ENCODE data around the gene BUD13.
A peak's percentile ranks its signal among the peaks of the same experiment; 100 is the strongest.

Gene BUD13, protein sequence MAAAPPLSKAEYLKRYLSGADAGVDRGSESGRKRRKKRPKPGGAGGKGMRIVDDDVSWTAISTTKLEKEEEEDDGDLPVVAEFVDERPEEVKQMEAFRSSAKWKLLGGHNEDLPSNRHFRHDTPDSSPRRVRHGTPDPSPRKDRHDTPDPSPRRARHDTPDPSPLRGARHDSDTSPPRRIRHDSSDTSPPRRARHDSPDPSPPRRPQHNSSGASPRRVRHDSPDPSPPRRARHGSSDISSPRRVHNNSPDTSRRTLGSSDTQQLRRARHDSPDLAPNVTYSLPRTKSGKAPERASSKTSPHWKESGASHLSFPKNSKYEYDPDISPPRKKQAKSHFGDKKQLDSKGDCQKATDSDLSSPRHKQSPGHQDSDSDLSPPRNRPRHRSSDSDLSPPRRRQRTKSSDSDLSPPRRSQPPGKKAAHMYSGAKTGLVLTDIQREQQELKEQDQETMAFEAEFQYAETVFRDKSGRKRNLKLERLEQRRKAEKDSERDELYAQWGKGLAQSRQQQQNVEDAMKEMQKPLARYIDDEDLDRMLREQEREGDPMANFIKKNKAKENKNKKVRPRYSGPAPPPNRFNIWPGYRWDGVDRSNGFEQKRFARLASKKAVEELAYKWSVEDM

DNA sequence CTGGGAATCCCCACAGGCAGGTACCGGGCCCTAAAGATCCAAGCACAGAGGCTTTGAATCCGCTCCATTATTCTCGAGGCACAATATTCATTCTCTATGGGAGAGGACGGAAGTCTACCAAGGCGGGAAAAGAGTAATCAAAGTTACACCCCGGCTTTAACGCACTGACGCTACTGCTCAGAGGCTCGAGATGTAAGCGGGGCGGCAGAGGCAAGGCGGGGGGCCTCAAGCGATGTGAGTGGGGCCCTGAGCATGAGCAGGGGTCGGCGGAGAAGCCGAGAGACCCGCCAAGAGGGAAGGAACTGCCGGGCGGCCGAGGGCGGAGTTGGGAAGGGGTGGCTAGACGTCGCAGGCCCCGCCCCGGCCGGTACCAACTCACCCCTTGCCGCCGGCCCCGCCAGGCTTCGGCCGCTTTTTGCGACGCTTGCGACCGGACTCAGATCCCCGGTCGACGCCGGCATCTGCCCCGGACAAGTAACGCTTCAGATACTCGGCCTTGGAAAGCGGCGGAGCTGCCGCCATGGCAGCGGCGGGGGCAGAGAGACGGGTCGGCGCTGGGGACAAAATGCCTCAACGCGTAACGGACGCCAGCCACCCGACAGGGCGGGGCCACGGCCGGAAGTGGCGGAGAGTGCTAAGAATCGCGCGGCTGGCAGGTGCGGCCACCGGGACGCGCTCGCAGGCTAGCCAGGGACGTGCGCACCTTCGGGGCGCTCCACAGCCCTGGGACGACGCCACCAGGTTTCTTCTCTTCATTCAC is at the start of gene BUD13:
TSS of gene BUD13 (minus strand) at position 545 of the 760 bp plus-strand sequence. CDS start at position 522, 23 bp downstream.
- peak within 1 kb of the TSS; percentile 66 for H3K27ac ChIP-seq (ENCODE audit: low read length)
- H3K9ac ChIP-seq (ENCODE audit: low read length in 2 of 2), result peak within 1 kb of the TSS; percentile 89 to 91
- no peaks in the 10 kb centered on the region for H3K27me3 ChIP-seq (ENCODE audit: control insufficient read depth in 1 of 2, insufficient read depth in 2 of 2, low read length in 2 of 2)
- H3K36me3 ChIP-seq (ENCODE audit: control insufficient read depth in 2 of 2, insufficient read depth in 2 of 2, low read length in 2 of 2), result peaks cover 8 to 18% of the 10 kb centered on the region in 2 donors
- no peaks in the 10 kb centered on the region for H3K9me3 ChIP-seq (ENCODE audit: control insufficient read depth in 2 of 2, low read length in 2 of 2)
- H3K4me3 ChIP-seq (ENCODE audit: low read length in 2 of 2), result peak within 1 kb of the TSS; percentile 92 to 97
- H3K4me1 ChIP-seq (ENCODE audit: control insufficient read depth, insufficient read depth, low read length), result peaks cover 19% of the 10 kb centered on the region

DNA sequence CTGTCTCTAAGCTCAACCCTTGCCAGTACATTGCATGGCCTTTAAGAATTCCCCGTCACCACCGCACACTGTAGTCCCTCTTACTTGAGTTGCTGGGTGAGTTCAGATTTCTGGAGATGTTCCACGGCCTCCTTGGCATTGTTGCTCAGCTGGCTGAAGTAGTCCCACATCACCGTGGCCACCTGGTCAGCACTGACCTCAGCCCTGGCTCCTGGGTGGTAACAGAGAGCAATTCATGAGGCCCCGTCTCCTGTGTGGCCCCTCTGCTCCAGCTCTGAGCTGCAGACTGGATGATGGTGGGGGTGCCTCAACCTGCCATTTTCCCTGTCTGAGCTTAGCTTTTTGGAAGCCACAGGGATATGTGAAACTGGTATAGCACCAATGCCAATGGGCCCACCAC is 49.8 kb upstream of the BUD13 start:
- H3K27me3 ChIP-seq (ENCODE audit: control insufficient read depth in 1 of 2, insufficient read depth in 2 of 2, low read length in 2 of 2), result no peaks in the 10 kb centered on the region
- no peaks in the 10 kb centered on the region for H3K36me3 ChIP-seq (ENCODE audit: control insufficient read depth in 2 of 2, insufficient read depth in 2 of 2, low read length in 2 of 2)
- H3K9ac ChIP-seq (ENCODE audit: low read length in 2 of 2), result no peak overlapping the region
- H3K4me1 ChIP-seq (ENCODE audit: control insufficient read depth, insufficient read depth, low read length), result no peaks in the 10 kb centered on the region
- H3K4me3 ChIP-seq (ENCODE audit: low read length in 2 of 2), result no peak overlapping the region
- H3K27ac ChIP-seq (ENCODE audit: low read length), result no peak overlapping the region
- H3K9me3 ChIP-seq (ENCODE audit: control insufficient read depth in 2 of 2, low read length in 2 of 2), result no peaks in the 10 kb centered on the region

- Histone ChIP-seq H3K9me3 (ENCODE audit: control insufficient read depth in 2 of 2, low read length in 2 of 2) (no peaks in the 10 kb centered on the region), H3K27me3 (ENCODE audit: control insufficient read depth in 1 of 2, insufficient read depth in 2 of 2, low read length in 2 of 2) (no peaks in the 10 kb centered on the region), H3K27ac (ENCODE audit: low read length) (no peak overlapping the region), H3K9ac (ENCODE audit: low read length in 2 of 2) (no peak overlapping the region), H3K36me3 (ENCODE audit: control insufficient read depth in 2 of 2, insufficient read depth in 2 of 2, low read length in 2 of 2) (no peaks in the 10 kb centered on the region), H3K4me3 (ENCODE audit: low read length in 2 of 2) (no peak overlapping the region), H3K4me1 (ENCODE audit: control insufficient read depth, insufficient read depth, low read length) (no peaks in the 10 kb centered on the region)
Measured at GRCh38 chr11:116821050-116821918, 48.5 kb upstream of the BUD13 start.

DNA sequence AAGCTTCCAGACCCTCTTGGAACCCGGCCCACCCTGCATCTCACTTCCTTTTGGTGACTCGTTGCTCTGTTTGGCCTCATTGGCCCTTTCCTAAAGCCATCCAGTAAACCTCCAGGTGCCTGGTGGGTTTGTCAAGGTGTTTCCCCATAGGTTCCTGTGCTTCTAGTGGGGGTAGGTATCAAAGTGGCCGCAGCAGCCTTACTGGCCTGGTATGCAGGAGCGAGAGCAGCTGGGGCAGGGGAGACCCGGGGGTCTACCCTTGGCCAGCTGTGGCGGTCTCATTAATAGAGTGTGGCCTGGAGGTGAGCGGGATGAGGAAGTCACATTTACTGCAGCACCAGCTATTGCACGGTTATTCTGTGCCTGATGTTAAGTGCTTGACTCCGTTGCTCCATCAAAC is 46.3 kb upstream of the BUD13 start:
- no peaks in the 10 kb centered on the region for H3K27me3 ChIP-seq (ENCODE audit: control insufficient read depth in 1 of 2, insufficient read depth in 2 of 2, low read length in 2 of 2)
- no peaks in the 10 kb centered on the region for H3K9me3 ChIP-seq (ENCODE audit: control insufficient read depth in 2 of 2, low read length in 2 of 2)
- H3K36me3 ChIP-seq (ENCODE audit: control insufficient read depth in 2 of 2, insufficient read depth in 2 of 2, low read length in 2 of 2), result no peaks in the 10 kb centered on the region
- H3K4me3 ChIP-seq (ENCODE audit: low read length in 2 of 2), result no peak overlapping the region
- no peak overlapping the region for H3K9ac ChIP-seq (ENCODE audit: low read length in 2 of 2)
- no peak overlapping the region for H3K27ac ChIP-seq (ENCODE audit: low read length)
- no peaks in the 10 kb centered on the region for H3K4me1 ChIP-seq (ENCODE audit: control insufficient read depth, insufficient read depth, low read length)

DNA sequence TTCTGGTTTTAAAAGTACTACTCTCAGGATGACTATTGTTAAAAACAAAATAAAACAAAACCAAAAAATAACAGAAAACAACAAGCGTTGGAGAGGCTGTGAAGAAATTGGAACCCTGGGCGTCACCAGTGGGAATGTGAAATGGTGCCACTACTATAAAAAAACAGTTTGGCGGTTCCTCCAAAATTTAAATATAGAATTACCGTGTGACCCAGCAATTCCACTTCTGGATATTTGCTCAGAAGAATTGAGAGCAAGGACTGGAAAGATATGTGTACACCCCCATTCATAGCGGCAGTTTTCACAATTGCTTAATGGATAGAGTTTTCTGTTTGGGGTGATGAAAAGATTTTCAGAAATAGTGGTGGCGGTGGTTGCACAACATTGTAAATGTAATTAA is 41.7 kb upstream of the BUD13 start:
- Histone ChIP-seq H3K27ac (ENCODE audit: low read length) (no peak overlapping the region), H3K4me1 (ENCODE audit: control insufficient read depth, insufficient read depth, low read length) (no peaks in the 10 kb centered on the region), H3K9ac (ENCODE audit: low read length in 2 of 2) (no peak overlapping the region), H3K9me3 (ENCODE audit: control insufficient read depth in 2 of 2, low read length in 2 of 2) (no peaks in the 10 kb centered on the region), H3K27me3 (ENCODE audit: control insufficient read depth in 1 of 2, insufficient read depth in 2 of 2, low read length in 2 of 2) (no peaks in the 10 kb centered on the region), H3K4me3 (ENCODE audit: low read length in 2 of 2) (no peak overlapping the region), H3K36me3 (ENCODE audit: control insufficient read depth in 2 of 2, insufficient read depth in 2 of 2, low read length in 2 of 2) (no peaks in the 10 kb centered on the region)

DNA sequence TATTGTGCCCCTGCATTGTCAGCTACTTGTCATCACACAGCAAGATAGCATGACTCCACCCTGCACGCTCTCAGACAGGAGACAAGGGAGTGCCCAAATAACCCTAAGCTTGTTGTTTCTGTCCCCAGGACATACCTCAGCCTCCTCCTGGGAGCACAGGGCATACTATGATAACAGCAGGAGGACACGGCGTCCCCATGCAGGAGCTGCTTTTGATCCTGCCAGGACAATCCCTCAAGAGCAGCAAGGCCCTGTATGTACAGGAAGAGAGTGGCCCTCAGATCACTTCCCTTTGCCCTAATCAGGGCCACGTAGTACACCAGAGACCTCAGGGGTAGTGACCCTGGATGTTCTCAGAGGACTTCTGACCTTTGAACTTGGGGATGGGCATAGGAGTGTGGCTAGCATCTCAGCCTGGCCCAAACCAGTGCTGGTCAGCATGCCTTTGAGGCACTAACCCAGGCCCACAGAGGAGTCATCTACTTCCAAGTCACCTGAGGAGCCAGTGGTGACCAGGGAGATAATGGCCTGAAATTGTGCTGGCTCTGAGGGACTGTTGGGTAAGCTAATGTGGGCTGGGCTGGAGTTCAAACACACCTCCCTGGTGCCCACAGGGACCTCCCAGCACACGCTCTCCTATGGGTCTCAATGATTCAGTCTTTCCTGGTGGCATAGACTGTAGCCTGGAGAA is 41.1 kb upstream of the BUD13 start:
- Histone ChIP-seq H3K36me3 (ENCODE audit: control insufficient read depth in 2 of 2, insufficient read depth in 2 of 2, low read length in 2 of 2) (no peaks in the 10 kb centered on the region), H3K4me3 (ENCODE audit: low read length in 2 of 2) (no peak overlapping the region), H3K9me3 (ENCODE audit: control insufficient read depth in 2 of 2, low read length in 2 of 2) (no peaks in the 10 kb centered on the region), H3K4me1 (ENCODE audit: control insufficient read depth, insufficient read depth, low read length) (no peaks in the 10 kb centered on the region), H3K27ac (ENCODE audit: low read length) (no peak overlapping the region), H3K9ac (ENCODE audit: low read length in 2 of 2) (no peak overlapping the region), H3K27me3 (ENCODE audit: control insufficient read depth in 1 of 2, insufficient read depth in 2 of 2, low read length in 2 of 2) (no peaks in the 10 kb centered on the region)

DNA sequence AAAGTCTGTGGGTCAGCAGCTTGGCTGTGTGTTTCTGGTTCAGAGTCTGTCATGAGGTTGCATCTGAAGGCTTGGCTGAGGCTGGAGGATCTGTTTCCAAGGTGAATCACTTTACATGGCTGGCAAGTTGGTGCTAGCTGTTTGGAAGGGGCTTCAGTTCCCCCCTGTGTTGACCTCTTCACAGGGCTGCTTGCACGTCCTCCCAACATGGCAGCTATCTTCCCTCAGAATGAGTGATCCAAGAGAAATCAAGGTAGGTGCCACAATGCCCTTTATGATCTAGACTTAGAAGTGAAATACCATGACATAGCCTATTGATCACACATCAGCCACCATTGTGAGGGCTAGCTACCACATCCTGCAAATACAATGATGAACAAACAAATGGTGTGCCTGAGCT is 40.4 kb upstream of the BUD13 start:
- Histone ChIP-seq H3K4me3 (ENCODE audit: low read length in 2 of 2) (no peak overlapping the region), H3K36me3 (ENCODE audit: control insufficient read depth in 2 of 2, insufficient read depth in 2 of 2, low read length in 2 of 2) (no peaks in the 10 kb centered on the region), H3K27me3 (ENCODE audit: control insufficient read depth in 1 of 2, insufficient read depth in 2 of 2, low read length in 2 of 2) (peaks cover 0 to 2% of the 10 kb centered on the region in 2 donors), H3K4me1 (ENCODE audit: control insufficient read depth, insufficient read depth, low read length) (no peaks in the 10 kb centered on the region), H3K9me3 (ENCODE audit: control insufficient read depth in 2 of 2, low read length in 2 of 2) (no peaks in the 10 kb centered on the region), H3K9ac (ENCODE audit: low read length in 2 of 2) (no peak overlapping the region), H3K27ac (ENCODE audit: low read length) (no peak overlapping the region)

DNA sequence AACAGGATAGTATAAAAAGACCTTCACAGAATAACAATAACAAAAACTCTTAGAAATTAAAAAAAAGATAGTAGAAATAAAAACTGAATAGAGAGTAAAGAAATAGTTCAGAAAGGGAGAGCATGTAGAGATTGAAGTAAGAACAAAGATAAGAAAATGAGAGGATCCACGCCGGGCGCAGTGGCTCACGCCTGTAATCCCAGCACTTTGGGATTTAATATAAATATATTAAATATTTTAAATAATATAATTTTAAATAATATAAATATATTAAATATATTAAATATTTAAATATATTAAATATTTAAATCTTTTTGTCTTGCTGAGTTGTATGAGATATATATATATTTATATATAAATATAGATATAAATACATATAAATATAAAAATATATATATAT is 39.3 kb upstream of the BUD13 start:
- Histone ChIP-seq H3K27me3 (ENCODE audit: control insufficient read depth in 1 of 2, insufficient read depth in 2 of 2, low read length in 2 of 2) (peaks cover 0 to 2% of the 10 kb centered on the region in 2 donors), H3K9ac (ENCODE audit: low read length in 2 of 2) (no peak overlapping the region), H3K4me1 (ENCODE audit: control insufficient read depth, insufficient read depth, low read length) (no peaks in the 10 kb centered on the region), H3K4me3 (ENCODE audit: low read length in 2 of 2) (no peak overlapping the region), H3K27ac (ENCODE audit: low read length) (no peak overlapping the region), H3K36me3 (ENCODE audit: control insufficient read depth in 2 of 2, insufficient read depth in 2 of 2, low read length in 2 of 2) (no peaks in the 10 kb centered on the region), H3K9me3 (ENCODE audit: control insufficient read depth in 2 of 2, low read length in 2 of 2) (no peaks in the 10 kb centered on the region)

DNA sequence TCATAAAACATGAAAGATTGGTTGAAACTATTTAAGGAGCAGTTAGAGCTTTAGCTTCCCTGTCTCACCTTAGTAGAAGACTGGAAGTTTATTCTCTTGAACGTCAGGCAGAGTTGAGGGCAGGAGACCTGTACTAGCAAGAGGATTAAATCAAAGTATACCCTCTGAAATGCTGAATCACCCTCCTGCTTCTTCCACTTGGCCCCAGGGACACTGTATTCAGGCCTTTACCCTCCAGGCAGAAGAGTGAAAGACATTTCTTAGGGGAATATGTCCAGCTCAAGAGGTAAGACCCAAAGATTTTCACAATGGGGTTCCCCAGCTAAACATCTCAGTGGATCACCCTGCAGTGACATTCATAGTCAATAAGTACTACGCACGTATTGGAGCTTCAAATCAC is 38.4 kb upstream of the BUD13 start:
- no peaks in the 10 kb centered on the region for H3K4me1 ChIP-seq (ENCODE audit: control insufficient read depth, insufficient read depth, low read length)
- H3K4me3 ChIP-seq (ENCODE audit: low read length in 2 of 2), result no peak overlapping the region
- H3K36me3 ChIP-seq (ENCODE audit: control insufficient read depth in 2 of 2, insufficient read depth in 2 of 2, low read length in 2 of 2), result no peaks in the 10 kb centered on the region
- no peak overlapping the region for H3K27ac ChIP-seq (ENCODE audit: low read length)
- no peak overlapping the region for H3K9ac ChIP-seq (ENCODE audit: low read length in 2 of 2)
- H3K9me3 ChIP-seq (ENCODE audit: control insufficient read depth in 2 of 2, low read length in 2 of 2), result no peaks in the 10 kb centered on the region
- peaks cover 0 to 2% of the 10 kb centered on the region in 2 donors for H3K27me3 ChIP-seq (ENCODE audit: control insufficient read depth in 1 of 2, insufficient read depth in 2 of 2, low read length in 2 of 2)
